Measurements from ENCODE around the gene PKD2L1.

- TF ChIP-seq CTCF (IDR thresholded peaks at IDR 0.05; ENCODE audit: poor library complexity, severe bottlenecking) = no peak
- no peak for TF ChIP-seq MXI1 (conservative IDR thresholded peaks at IDR 0.05; ENCODE audit: poor library complexity, severe bottlenecking)
Measured at GRCh38 chr10:100355086-100355485, 25.1 kb upstream of the PKD2L1 start.
